AG04450 (cell line): Measurements from ENCODE around the gene SERPINA6. TPM values are rescaled to one million over a fixed set of nuclear protein-coding genes. Genes with fewer than 3 reads are reported as not detected.
"Not testable (repeated sequence)": the region's sequence is repeated elsewhere in the genome, so short reads cannot be mapped to it uniquely, and the experiment has no call there.

ENCODE experiments used
- CTCF ChIA-PET: fragments of 300-600, 350-600 bp; formaldehyde crosslinking; extraction: SDS; loops from one replicate; lab custom pipeline; 2022; ENCODE audit warnings: antibody characterized with exemption, inconsistent platforms; lab: Charles Lee
- POLR2A ChIA-PET: fragments of 350-600 bp; formaldehyde crosslinking; extraction: SDS; loops from one replicate; lab custom pipeline; 2021; ENCODE audit warnings: antibody characterized with exemption, inconsistent platforms; lab: Yijun Ruan, JAX
- DNase-seq: peaks from one replicate; pipeline ENCODE4 v3.0.0-alpha.2; 2011; ENCODE audit warnings: low read depth, low spot score
- H3K27ac ChIP-seq: one replicate; pipeline ENCODE4 v1.5.1; 2012; ENCODE audit warnings: low read depth, low read length, control low read depth
- H3K27me3 ChIP-seq: one replicate; pipeline ENCODE4 v1.6.0; 2012; ENCODE audit warnings: low read length; ENCODE audit not compliant: control insufficient read depth, insufficient read depth
- H3K4me3 ChIP-seq: 2 replicates; pipeline ENCODE4 v1.5.1; 2011; ENCODE audit warnings: mild to moderate bottlenecking, low read depth, low read length, control low read depth
- H3K9me3 ChIP-seq: 2 replicates; pipeline ENCODE4 v1.5.1; 2012; ENCODE audit warnings: low read length; ENCODE audit not compliant: control insufficient read depth, insufficient read depth
- CTCF ChIP-seq: IDR thresholded peaks from 2 replicates; pipeline ENCODE4 v1.5.1; 2011; ENCODE audit warnings: low read depth, low read length, control low read depth, inconsistent platforms
- polyA plus RNA-seq: library from polyadenylated mRNA; depleted of rRNA; stranded (reverse); fragments of >200 nt; gene quantifications from 2 replicates; pipeline ENCODE4 v1.2.3, GENCODE V29; 2011

The SERPINA6 gene
- polyA plus RNA-seq, 1 experiment = not detected

- no peak for TF ChIP-seq CTCF
- Histone ChIP-seq H3K27ac (no peak overlapping the region), H3K9me3 (no peaks in the 10 kb centered on the region; the same call in 1 of the 2 replicates), H3K27me3 (peaks cover 2% of the 10 kb centered on the region), H3K4me3 (no peak overlapping the region)
- ChIA-PET CTCF (interaction anchor here (0.5 kb wide), 1 partner anchor 362 kb away, joined by 6 read pairs; no protein-coding TSS in a partner anchor), POLR2A (no interaction called here)
- DNase-seq = no peak
Measured at GRCh38 chr14:94288610-94289465, 34.3 kb downstream of the SERPINA6 start.

DNA sequence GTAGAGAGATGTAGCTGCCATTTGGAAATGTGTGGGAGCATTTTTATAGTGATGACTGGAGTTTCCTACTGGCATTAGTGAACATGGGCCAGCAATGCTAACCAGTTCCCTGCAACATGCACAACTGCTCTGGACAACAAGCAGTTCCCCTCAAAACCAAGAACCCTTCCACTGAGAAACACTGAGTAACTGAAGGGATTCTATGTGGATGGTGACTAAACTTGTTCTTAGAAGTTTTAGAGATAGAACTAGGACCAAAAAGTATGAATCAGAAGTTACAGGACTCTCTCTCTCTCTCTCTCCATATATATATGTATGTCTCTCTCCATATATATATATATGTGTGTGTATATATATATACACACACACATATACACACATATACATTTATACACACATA lies 38.0 kb downstream of the SERPINA6 start:
- Histone ChIP-seq H3K27ac (no peak overlapping the region), H3K4me3 (no peak overlapping the region), H3K9me3 (no peaks in the 10 kb centered on the region; the same call in 1 of the 2 replicates), H3K27me3 (no peaks in the 10 kb centered on the region)
- POLR2A ChIA-PET = no interaction called here
- CTCF ChIA-PET = no interaction called here
- TF ChIP-seq CTCF = no peak
- no peak for DNase-seq

- Histone ChIP-seq H3K27ac (no peak overlapping the region), H3K27me3 (no peaks in the 10 kb centered on the region), H3K9me3 (no peaks in the 10 kb centered on the region), H3K4me3 (no peak overlapping the region)
- no peak for TF ChIP-seq CTCF
- CTCF ChIA-PET = no interaction called here
- POLR2A ChIA-PET = no interaction called here
- no peak for DNase-seq
Measured at GRCh38 chr14:94284221-94284620, 38.9 kb downstream of the SERPINA6 start.

DNA sequence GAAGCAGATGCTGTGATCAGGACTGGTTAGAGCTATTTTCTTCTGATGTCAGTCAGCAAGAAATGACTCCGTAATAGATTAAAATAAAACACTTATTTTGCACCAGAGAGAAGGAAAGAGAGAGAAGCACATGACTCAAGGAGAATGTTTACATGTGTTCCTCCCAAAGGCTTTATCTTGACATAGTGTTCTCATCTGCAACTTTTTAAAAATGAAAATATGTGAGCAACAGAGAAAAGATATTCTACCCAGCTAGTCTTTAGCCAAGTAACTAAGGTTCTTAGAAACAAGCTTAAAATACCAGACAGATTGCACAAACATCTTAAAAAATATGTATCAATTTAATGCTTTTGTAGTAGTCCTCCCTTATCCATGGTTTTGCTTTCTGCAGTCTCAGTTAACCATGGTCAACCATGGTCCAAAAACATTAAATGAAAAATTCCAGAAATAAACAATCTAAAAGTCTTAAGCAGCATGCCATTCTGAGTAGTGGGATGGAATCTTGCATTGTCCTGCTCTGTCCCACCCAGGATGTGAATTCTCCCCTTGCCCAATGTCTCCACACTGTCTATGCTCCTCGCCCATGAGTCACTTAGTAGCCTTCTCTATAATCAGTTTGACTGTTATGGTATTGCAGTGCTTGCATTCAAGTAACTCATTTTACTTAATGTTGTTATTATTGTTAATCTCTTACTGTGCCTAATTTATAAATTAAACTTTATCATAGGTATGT lies 40.0 kb downstream of the SERPINA6 start:
- ChIA-PET CTCF (no interaction called here), POLR2A (no interaction called here)
- TF ChIP-seq CTCF = no peak

GRCh38 chr14:94278731-94279130 lies 44.4 kb downstream of the SERPINA6 start:
- ChIA-PET CTCF (interaction anchor here (0.7 to 1.0 kb wide), 2 partner anchors 38 to 97 kb away, joined by 3 read pairs; no protein-coding TSS in a partner anchor), POLR2A (no interaction called here)
- no peak for TF ChIP-seq CTCF
- no peaks in the 10 kb centered on the region for H3K27me3 ChIP-seq
- no peaks in the 10 kb centered on the region for H3K9me3 ChIP-seq
- H3K27ac ChIP-seq = no peak overlapping the region
- no peak for DNase-seq
- H3K4me3 ChIP-seq = no peak overlapping the region

More for the DNA sequence above, 40.0 kb downstream of the SERPINA6 start:
- H3K27me3 ChIP-seq = no peaks in the 10 kb centered on the region
- no peak overlapping the region for H3K27ac ChIP-seq
- H3K4me3 ChIP-seq = no peak overlapping the region
- no peak for DNase-seq
- no peaks in the 10 kb centered on the region for H3K9me3 ChIP-seq

DNA sequence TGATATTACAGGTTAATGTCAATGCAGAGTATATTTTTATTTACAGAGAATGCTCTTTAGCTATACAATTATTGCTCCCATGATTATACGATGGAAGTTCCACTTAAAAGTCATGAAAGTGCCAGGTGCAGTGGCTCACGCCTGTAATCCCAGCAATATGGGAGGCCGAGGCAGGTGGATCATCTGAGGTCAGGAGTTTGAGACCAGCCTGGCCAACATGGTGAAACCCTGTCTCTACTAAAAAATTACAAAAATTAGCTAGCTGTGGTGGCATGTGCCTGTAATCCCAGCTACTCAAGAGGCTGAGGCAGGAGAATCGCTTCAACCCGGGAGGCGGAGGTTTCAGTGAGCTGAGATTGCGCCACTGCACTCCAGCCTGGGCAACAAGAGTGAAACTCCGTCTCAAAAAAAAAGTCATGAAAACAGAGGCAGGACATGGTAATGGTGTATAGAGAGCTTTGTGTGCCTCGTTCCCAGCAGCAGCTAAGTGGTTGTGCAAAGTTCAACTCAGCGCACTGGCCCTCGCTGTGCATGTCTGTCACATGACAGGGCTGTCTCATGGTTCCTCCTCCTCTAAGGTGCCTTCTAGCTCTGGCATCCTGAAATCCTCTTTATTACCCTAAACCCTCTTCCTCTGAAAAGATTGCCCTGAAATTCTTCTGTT lies 46.1 kb downstream of the SERPINA6 start:
- POLR2A ChIA-PET, H3K4me3 ChIP-seq, DNase-seq, H3K9me3 ChIP-seq, H3K27me3 ChIP-seq, H3K27ac ChIP-seq: not testable (repeated sequence)
- CTCF ChIA-PET = interaction anchor here (0.6 kb wide), 1 partner anchor 138 kb away, joined by 3 read pairs; no protein-coding TSS in a partner anchor
